ENCODE measurements around the gene LRP1.

LRP1 gene

DNA sequence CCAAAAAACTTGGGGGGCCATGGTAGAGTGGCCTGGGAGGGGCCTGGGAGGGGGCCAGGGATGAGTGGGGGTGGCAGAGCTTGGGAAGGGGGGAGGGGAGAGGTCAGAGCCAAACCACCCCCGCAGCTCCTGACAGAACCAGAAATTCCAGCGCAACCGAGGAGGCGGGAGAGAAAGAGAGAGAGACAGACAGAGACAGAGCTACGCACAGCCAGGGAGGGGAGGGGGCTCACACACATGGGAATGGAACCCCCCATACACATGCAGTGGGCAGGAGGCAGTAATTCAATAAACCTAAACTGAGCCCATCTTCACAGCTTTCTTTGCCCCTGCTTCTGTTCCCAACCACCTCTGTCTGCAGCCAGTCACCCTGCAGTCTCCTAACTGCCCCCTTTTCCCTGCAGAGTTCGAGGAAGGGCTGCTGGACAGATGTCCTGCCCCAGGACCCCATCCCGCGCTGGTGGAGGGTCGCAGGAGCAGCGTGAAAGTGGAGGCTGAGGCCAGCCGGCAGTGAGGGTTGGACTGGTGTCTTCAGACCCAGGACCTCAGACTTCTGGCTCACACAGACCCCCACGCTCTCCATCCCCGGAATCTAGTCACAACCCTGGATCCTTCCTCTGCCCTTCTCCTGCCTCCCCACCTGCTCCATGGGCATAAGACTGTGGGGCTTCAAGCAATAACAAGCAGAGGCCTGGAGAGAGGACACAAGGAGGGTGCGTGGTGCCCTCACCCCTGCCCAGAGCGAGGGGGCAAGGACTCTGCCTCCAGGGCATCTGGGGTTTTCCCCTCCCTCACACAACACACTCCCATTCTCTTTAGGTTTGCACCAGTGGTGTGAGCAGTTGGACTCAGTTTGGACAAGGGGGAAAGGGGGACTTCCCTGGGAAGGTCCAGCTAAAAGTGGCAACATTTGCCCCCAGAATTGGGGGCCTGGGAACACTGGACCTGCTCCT lies 33.8 kb upstream of the LRP1 start:
- DNase-seq (ENCODE audit: low read depth) = no peak

DNA sequence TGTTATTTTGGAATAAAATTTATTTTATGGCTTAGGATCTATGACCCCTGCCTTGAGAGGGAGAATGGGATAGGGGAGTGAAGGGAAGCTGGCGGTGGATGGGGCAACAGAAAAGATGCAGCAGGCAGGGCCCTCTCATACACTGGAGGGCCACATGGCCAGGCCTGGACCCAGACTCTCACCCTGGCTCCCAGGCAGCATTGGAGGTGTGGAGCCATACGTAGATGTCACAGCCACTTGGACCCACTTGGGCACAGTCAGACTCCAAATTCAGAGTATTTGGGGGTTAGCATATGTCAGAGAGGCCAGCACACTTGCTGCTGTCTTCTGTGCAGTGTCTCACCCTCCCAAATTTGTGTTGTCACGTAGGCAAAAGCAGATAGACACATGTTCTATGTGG lies 32.8 kb upstream of the LRP1 start:
- DNase-seq (ENCODE audit: low read depth) = no peak

GRCh38 chr12:57096099-57096572 lies 32.1 kb upstream of the LRP1 start:
- peak; percentile 48 for DNase-seq (ENCODE audit: low read depth)

- no peak for DNase-seq (ENCODE audit: low read depth)
Measured at GRCh38 chr12:57096748-57097553, 31.3 kb upstream of the LRP1 start.

DNA sequence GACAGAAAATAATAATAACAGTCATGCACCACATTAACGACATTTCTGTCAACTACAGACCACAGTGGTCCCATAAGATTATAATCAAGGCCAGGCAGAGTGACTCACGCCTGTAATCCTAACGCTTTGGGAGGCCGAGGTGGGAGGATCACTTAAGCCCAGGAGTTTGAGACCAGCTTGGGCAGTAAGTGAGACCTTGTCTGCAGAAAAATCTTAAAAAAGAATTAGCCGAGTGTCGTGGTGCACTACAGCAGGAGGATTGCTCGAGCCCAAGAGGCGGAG lies 30.8 kb upstream of the LRP1 start:
- no peak for DNase-seq (ENCODE audit: low read depth)

DNA sequence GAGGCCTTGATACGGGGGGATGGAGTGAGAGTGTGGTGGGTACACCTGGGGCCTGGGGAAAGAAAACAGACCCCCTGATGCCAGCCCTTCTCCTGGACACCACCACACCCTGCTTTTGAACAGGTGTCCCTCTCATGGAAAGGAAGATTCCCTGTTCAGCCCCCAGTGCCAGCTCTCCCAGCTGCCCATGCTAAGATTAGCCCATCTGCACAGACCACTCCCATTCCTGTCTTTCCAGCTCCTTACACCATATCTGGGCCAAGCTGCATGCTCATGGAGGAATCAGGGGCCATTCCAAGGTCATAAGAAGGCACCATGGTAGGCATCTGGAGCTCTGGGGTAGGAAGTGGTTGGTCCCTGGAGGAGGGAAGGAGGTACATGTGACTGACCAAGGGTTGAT lies 29.7 kb upstream of the LRP1 start:
- DNase-seq (ENCODE audit: low read depth) = no peak

DNA sequence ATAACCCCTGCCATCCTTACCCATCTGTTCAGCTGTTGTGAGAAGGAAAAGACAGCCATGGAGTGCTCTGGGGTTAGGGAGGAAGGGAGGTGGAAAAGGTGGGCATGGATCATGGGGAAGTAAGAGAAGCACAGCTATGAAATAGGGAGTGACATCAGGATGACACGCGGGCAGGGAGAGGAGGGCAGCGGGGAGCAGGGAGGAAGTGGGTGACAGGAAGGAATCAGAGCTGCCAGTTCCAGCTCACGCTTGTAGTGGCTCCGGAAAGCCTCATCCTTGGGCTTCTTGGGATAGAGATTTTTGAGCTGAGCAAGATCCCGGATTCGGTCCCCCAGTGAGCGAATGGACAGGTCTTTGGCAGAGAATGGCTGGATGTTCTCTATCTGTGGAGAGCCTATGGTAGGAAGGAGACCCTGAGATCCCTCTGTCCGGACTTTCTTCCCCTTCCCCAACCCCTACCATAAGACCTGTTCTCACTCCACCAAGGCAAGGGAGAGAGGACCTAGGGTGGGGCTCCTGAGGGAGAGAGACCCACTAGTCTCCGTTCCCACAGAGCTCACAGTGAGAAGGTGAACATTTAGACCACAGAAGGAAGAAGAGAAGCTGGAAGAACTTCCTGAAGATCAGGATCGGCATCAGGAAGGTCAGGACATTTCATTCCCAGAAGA lies 29.1 kb upstream of the LRP1 start:
- DNase-seq (ENCODE audit: low read depth) = no peak

DNA sequence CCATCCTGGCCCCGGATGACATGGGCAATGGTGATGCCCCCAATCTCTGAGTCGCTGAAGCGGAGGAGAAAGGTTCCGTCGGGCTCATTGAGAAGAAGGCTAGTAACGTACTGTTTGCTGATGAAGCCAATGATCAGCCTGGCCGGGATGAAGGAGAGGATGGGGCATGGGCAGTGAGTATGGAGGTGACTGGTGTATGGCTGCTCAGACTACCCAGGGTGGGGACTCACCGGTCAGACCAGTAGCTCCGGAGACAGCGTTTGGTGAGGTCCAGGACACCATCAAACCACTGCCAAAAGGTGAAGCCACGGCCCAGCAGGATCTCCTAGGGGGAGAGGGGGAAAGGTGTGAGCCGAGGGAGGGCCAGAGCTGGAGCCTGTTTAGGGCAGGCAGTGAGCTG lies 28.5 kb upstream of the LRP1 start:
- DNase-seq (ENCODE audit: low read depth) = no peak

GRCh38 chr12:57101892-57102695 lies 26.2 kb upstream of the LRP1 start:
- peak; percentile 71 for DNase-seq (ENCODE audit: low read depth)

- DNase-seq (ENCODE audit: low read depth) = no peak
Measured at GRCh38 chr12:57103856-57104255, 24.4 kb upstream of the LRP1 start.

DNA sequence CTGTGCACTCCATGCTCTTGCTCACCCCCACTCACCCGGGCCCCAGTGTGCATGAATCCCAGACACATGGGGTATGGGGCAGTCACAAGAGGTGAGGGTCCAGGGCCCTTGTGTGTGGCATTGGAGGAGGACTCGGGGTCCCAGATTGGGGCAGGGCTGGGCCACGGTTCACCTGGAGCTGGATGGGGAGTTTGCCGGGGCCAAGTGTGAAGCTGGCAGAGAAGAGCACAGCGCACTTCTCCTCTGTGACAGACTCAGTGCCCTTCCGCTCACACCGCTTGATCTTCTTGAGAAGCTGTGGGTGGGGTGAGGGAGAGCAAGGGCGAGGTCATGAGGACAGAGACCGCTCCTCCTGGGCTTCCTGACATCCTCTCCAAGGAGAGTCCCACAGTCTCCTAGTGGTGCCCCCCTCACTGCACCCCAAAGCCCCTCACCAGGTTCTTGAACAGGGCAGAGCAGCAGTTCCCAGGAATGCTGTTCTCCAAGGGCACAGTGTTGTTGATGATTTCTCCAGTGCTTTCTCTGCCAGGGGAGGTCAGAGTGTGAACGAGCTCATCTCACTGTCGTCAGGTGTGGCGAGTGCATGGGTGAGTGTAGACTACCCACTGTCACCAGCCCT lies 23.9 kb upstream of the LRP1 start:
- DNase-seq (ENCODE audit: low read depth) = no peak

DNA sequence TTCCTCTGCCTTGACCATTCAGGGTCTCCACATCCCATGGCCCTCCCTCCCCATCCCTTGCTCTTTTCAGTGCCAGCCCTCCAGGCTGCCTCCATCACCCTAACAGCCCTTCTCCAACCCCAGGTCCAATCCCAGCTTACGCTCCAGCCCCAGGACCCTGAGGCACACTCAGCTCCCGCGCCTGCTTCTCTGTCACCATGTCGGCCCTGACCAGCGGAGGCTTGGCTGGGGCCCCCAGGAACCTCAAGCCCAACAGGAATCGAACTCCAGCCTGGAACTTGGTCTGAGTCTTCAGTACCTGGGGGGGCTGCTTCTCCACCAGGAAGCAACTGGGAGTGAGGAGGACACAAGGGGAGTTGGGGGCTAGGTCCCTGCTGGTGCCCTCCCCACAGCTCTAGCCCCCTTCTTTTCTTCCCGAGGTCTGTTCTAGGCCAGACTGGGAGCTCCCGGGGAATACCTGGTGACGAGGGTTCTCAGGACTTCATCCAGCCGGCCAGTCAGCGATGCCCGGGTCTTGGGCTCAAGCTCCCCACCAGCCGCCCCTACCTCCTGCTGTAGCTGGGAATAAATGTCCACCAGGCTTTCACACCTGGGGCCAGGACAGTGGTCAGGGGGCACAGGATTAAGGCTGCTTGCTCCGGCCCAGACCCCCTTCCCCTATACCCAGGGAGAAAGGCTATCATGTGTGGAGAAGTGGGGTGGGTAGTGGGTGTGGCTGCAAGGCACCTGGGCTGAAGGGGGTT lies 23.1 kb upstream of the LRP1 start:
- DNase-seq (ENCODE audit: low read depth) = no peak

GRCh38 chr12:57106021-57106708 lies 22.1 kb upstream of the LRP1 start:
- DNase-seq (ENCODE audit: low read depth) = no peak

- DNase-seq (ENCODE audit: low read depth) = peak; percentile 62
Measured at GRCh38 chr12:57107456-57108155, 20.7 kb upstream of the LRP1 start.

DNA sequence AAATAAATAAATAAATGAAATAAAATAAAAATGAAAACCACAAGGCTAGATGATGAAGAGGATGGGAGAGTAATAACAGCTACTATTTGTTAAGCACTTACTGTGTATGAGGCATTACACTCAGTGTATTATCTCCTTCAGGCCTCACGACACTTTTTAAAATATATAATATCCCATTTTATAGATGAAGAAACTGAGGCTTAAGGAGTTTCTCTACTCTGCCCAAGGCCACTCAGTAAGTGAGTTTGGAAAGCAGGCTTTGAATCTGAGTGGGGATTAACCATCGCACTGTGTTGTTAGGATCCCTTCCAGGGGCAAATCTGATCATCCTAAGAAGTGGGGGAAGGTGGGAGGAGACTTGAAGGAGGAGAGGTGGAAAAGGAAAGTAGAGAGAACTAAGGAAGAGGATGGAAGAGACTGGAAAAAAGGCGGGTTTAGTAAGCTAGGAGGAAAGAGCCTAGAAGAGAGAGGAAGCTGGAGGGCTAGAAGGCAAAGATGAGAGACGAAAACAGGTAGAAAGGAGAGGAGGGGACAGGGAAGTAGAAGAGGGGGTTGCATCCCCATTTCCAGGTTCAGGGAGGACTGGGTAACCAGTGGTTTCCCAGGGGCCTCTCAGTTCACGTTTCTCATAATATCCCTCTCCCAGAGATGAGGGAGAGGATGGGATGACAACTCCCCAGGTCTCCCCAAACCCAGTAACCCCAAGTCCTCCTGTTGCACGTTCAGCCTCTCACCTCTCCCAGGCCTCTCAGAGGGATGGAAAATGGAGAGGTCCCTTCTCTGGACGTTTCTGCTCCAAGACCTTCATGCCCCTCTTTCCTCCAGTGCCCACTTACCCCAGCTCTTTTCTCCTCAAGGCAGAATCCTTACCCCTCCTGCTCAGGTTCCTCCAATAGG lies 18.8 kb upstream of the LRP1 start:
- no peak for DNase-seq (ENCODE audit: low read depth)

- DNase-seq (ENCODE audit: low read depth) = no peak
Measured at GRCh38 chr12:57110104-57111030, 17.9 kb upstream of the LRP1 start.

- peak; percentile 93 for DNase-seq (ENCODE audit: low read depth)
Measured at GRCh38 chr12:57111031-57111734, 17.1 kb upstream of the LRP1 start, which contains the start of gene STAT6. Gene STAT6 (minus strand): TSS chr12:57111362. CDS start chr12:57108278, 3,084 bp downstream.

Measured in amniotic epithelial cell (primary cell).